Parathyroid adenoma (tissue), 2 donors: ENCODE measurements around the gene PIP5KL1.
A peak's percentile ranks its signal among the peaks of the same experiment; 100 is the strongest.

Experiments used
- H2AFZ ChIP-seq: fragments of 300-600 bp; sonication (generic); one replicate; pipeline ENCODE4 v1.7.0; 2017; ENCODE audit warnings: antibody characterized with exemption, mild to moderate bottlenecking
- H3K27ac ChIP-seq: fragments of 300-600 bp; sonication (generic); one replicate; pipeline ENCODE4 v1.7.0; 2017
- H3K27me3 ChIP-seq: fragments of 300-600 bp; sonication (generic); one replicate; pipeline ENCODE4 v1.7.0; 2017; ENCODE audit warnings: low read length; ENCODE audit not compliant: control insufficient read depth, insufficient read depth
- H3K36me3 ChIP-seq: fragments of 300-600 bp; sonication (generic); one replicate; pipeline ENCODE4 v1.7.0; 2017; ENCODE audit warnings: low read length; ENCODE audit not compliant: control insufficient read depth, insufficient read depth
- H3K4me1 ChIP-seq: fragments of 300-600 bp; sonication (generic); one replicate; pipeline ENCODE4 v1.7.0; 2017; ENCODE audit warnings: control low read depth
- H3K4me2 ChIP-seq: fragments of 300-600 bp; sonication (generic); one replicate; pipeline ENCODE4 v1.7.0; 2017; ENCODE audit warnings: low read length
- H3K4me3 ChIP-seq: fragments of 300-600 bp; sonication (generic); one replicate; pipeline ENCODE4 v1.7.0; 2017; ENCODE audit warnings: low read depth, low read length
- H3K79me2 ChIP-seq: fragments of 300-600 bp; sonication (generic); one replicate; pipeline ENCODE4 v1.7.0; 2017; ENCODE audit warnings: control low read depth
- H3K9ac ChIP-seq: fragments of 300-600 bp; sonication (generic); one replicate; pipeline ENCODE4 v1.7.0; 2017; ENCODE audit warnings: mild to moderate bottlenecking
- H3K9me3 ChIP-seq: fragments of 300-600 bp; sonication (generic); one replicate; pipeline ENCODE4 v1.7.0; 2017; ENCODE audit warnings: low read length; ENCODE audit not compliant: control insufficient read depth
- TF ChIP-seq, protein P1 (sequence below): fragments of 300-600 bp; sonication (generic); IDR thresholded peaks from one replicate; pipeline ENCODE4 v1.7.0; 2017; ENCODE audit warnings: antibody characterized with exemption, mild to moderate bottlenecking
- donor health status: primary hyperparathyroidism.

The PIP5KL1 gene

DNA sequence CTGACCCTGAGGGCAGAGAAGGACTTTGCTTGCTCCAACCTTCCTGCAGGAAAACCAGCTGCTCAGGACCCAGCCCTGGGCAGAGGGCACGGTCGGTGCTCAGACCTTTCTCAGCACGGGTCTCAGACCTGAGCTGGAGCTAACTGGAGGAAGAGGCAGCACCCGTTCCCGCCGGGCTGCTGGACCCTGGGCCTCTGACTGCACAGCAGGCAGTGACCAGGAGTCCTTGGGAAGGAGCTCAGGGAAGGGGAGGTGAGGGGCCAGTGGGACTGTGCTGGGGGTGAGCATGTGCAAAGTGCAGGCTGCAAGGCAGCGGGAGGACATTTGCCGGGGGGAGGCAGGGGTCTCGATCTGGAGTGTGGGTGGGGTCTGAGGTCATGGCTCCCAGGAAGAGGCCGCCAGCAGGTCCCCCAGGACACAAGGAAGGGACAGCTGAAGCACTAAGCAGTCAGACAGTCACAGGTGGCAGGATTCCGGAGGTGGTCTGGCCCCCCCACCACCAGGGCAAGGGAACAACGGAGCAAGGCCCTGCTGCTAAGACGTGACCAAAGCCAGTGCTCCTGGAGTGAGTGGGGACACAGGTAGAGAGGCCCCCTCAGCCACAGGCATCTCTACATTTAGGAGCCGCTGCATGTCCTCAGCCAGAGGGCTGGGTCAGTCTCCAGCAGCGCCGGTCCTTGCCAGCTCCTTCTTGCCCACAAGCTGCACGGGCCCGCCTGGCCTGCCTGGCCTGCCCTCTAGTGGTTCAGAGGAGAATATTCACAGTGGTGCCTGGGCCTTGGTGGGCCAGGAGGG is 11.8 kb upstream of the PIP5KL1 start:
- Histone ChIP-seq H3K4me1 (no peaks in the 10 kb centered on the region), H3K36me3 (no peaks in the 10 kb centered on the region)

DNA sequence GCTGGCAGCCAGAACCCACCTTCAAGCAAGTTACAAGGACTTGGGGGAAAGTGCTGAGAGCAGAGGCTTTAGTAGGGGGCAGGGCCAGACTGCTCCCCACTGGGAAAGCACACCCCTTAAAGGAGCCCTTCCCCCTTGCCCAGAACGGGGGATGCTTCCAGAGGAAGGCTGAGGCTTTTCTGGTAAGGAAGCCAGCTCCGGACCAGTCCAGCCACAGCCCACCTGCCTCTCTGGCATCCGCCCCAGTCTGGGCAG is 11.3 kb upstream of the PIP5KL1 start:
- no peak overlapping the region for H3K9ac ChIP-seq
- H2AFZ ChIP-seq: no peak overlapping the region
- TF ChIP-seq, protein P1, sequence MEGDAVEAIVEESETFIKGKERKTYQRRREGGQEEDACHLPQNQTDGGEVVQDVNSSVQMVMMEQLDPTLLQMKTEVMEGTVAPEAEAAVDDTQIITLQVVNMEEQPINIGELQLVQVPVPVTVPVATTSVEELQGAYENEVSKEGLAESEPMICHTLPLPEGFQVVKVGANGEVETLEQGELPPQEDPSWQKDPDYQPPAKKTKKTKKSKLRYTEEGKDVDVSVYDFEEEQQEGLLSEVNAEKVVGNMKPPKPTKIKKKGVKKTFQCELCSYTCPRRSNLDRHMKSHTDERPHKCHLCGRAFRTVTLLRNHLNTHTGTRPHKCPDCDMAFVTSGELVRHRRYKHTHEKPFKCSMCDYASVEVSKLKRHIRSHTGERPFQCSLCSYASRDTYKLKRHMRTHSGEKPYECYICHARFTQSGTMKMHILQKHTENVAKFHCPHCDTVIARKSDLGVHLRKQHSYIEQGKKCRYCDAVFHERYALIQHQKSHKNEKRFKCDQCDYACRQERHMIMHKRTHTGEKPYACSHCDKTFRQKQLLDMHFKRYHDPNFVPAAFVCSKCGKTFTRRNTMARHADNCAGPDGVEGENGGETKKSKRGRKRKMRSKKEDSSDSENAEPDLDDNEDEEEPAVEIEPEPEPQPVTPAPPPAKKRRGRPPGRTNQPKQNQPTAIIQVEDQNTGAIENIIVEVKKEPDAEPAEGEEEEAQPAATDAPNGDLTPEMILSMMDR: no peak
- H3K4me3 ChIP-seq: no peak overlapping the region
- H3K27me3 ChIP-seq: no peaks in the 10 kb centered on the region
- peaks cover 2% of the 10 kb centered on the region for H3K79me2 ChIP-seq
- no peaks in the 10 kb centered on the region for H3K9me3 ChIP-seq
- H3K4me2 ChIP-seq: no peak overlapping the region
- H3K27ac ChIP-seq: no peak overlapping the region
- no peaks in the 10 kb centered on the region for H3K4me1 ChIP-seq
- no peaks in the 10 kb centered on the region for H3K36me3 ChIP-seq

More for the DNA sequence above, 11.8 kb upstream of the PIP5KL1 start:
- Histone ChIP-seq H3K4me2 (no peak overlapping the region), H3K9ac (no peak overlapping the region), H3K79me2 (no peaks in the 10 kb centered on the region), H3K27me3 (no peaks in the 10 kb centered on the region), H3K27ac (no peak overlapping the region), H3K4me3 (no peak overlapping the region), H2AFZ (no peak overlapping the region), H3K9me3 (no peaks in the 10 kb centered on the region)
- TF ChIP-seq, protein P1: peak; percentile 64

DNA sequence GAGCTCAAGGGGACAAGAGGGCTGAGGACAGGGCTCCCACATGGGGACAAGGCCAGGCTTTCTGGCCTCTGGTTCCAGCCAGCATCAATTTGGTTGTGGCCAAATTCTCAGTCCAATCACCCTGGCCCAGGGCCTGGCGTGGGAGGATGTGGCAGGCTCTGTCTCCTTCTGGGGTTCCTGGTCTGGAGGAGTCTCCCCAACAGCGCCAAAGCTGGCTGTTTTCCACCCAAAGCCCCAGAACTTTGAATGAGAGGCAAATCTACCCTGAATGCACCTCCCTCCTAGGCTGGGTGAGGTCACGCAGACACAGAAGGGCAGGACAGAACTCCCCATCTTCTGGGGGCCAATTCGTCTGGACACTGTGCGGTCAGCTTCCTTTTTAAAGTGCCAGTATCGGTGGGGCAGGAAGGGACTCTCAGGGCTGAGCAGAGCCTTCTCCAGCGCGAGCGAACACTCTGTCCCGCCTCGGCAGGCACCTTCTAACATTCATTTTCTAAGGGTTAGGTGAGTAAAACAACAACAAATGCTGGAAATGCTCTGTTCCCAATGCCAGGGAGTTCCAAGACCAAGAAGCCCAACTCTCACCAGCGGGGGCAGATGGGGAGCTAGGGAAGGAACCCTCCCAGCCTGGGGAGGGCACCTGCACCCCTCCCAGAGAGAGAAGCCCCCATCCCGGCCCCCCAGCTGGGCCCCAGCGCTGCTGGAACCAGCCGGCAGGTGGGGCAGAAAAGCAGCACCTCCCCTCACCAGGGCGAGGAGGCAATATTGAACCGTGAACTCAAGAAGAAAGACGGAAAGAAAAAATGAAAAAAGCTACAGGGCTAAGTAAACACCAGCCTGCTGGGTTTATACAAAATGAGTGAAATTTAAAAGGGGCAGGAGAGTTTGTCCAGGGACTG is 10.7 kb upstream of the PIP5KL1 start:
- H3K4me1 ChIP-seq: no peaks in the 10 kb centered on the region
- TF ChIP-seq, protein P1: no peak
- H3K36me3 ChIP-seq: no peaks in the 10 kb centered on the region
- peaks cover 3% of the 10 kb centered on the region for H3K79me2 ChIP-seq
- no peak overlapping the region for H3K4me2 ChIP-seq
- H3K27me3 ChIP-seq: no peaks in the 10 kb centered on the region
- H2AFZ ChIP-seq: no peak overlapping the region
- H3K9me3 ChIP-seq: no peaks in the 10 kb centered on the region
- no peak overlapping the region for H3K27ac ChIP-seq
- H3K9ac ChIP-seq: no peak overlapping the region
- no peak overlapping the region for H3K4me3 ChIP-seq

DNA sequence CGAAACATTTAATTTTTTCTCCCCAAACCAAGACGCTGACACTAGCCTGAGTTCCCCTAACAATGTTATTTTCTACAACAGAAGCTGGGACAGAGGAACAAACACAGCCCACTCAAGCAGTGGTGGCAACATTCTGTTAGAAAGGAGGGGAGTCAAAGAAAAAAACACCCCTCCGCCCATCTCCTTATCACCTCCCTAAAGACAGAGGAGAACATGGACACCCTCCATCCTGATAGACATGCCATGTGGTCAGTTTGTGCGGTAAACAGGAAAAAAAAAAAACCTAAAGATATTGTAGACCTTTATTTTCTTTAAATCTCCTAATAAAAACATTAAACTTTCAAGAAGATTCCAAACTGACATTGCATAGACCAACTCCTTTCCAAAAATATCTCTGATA is 10.0 kb upstream of the PIP5KL1 start:
- H3K4me1 ChIP-seq: no peaks in the 10 kb centered on the region
- H3K27me3 ChIP-seq: no peaks in the 10 kb centered on the region
- H3K4me2 ChIP-seq: no peak overlapping the region
- H3K4me3 ChIP-seq: no peak overlapping the region
- no peak overlapping the region for H3K27ac ChIP-seq
- H3K9ac ChIP-seq: no peak overlapping the region
- H3K79me2 ChIP-seq: peaks cover 5% of the 10 kb centered on the region
- H2AFZ ChIP-seq: no peak overlapping the region
- H3K36me3 ChIP-seq: no peaks in the 10 kb centered on the region
- TF ChIP-seq, protein P1: no peak
- no peaks in the 10 kb centered on the region for H3K9me3 ChIP-seq
